HG03175 (cell line): ENCODE measurements around the gene PCDHA9.

ENCODE experiments used
- ATAC-seq: cut with Tn5 transposase; IDR thresholded peaks from one replicate; pipeline ENCODE4 v1.9.1; 2021; ENCODE audit warnings: mild to moderate bottlenecking, moderate library complexity; ENCODE audit not compliant: unreplicated experiment

The PCDHA9 gene

GRCh38 chr5:140877262-140877581, 29.0 kb downstream of the PCDHA9 start:
- ATAC-seq, result no peak

GRCh38 chr5:140881889-140882590, 33.9 kb downstream of the PCDHA9 start, which contains the start of gene PCDHA13:
PCDHA13 (plus strand) TSS chr5:140882124; CDS start chr5:140882269, 145 bp downstream.
- ATAC-seq, result no peak

DNA sequence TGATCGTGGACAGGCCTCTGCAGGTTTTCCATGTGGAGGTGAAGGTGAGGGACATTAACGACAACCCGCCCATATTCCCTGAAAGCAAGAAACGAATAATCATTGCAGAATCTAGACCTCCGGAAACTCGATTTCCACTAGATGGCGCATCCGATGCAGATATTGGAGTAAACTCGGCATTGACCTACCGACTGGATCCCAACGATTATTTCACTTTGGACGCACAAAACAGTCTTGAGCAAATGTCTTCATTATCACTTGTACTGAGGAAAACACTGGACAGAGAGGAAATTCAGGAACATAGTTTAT, 34.4 kb downstream of the PCDHA9 start:
- no peak for ATAC-seq

DNA sequence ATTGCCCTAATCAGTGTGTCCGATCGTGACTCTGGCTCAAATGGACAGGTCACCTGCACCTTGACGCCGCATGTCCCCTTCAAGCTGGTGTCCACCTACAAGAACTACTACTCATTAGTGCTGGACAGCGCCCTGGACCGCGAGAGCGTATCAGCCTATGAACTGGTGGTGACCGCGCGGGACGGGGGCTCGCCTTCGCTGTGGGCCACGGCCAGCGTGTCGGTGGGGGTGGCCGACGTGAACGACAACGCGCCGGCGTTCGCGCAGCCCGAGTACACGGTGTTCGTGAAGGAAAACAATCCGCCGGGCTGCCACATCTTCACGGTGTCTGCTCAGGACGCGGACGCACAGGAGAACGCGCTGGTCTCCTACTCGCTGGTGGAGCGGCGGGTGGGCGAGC, 35.2 kb downstream of the PCDHA9 start:
- no peak for ATAC-seq

DNA sequence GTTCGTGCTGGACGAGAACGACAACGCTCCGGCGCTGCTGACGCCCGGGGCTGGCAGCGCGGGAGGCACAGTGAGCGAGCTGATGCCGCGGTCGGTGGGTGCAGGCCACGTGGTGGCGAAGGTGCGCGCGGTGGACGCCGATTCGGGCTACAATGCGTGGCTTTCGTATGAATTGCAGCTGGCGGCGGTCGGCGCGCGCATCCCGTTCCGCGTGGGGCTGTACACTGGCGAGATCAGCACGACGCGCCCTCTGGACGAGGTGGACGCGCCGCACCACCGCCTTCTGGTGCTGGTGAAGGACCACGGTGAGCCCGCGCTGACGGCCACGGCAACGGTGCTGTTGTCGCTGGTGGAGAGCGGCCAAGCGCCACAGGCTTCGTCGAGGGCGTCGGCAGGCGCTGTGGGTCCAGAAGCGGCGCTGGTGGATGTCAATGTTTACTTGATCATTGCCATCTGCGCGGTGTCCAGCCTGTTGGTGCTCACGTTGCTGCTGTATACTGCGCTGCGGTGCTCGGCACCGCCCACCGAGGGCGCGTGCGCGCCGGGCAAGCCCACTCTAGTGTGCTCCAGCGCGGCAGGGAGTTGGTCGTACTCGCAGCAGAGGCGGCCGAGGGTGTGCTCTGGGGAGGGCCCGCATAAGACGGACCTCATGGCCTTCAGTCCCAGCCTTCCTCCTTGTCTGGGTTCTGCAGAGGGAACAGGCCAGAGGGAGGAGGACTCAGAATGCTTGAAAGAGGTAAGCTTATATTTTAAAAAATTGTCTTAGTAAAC, 35.9 kb downstream of the PCDHA9 start:
- ATAC-seq, result no peak
